Hippocampal formation (tissue), 2 donors: Measurements from ENCODE around the gene OR6S1.
A peak's percentile ranks its signal among the peaks of the same experiment; 100 is the strongest.

ENCODE experiments used
- DNase-seq, 2 donors: peaks; one replicate each; lab custom pipeline; 2025; lab: John Stamatoyannopoulos, UW

OR6S1 gene

GRCh38 chr14:20641591-20641990 lies at the start of gene OR6S1:
Gene OR6S1, minus strand, starts transcription at chr14:20641691. Its CDS starts 0 bp downstream, at chr14:20641691.
- DNase-seq = no peak

GRCh38 chr14:20690848-20691640 lies 49.6 kb upstream of the OR6S1 start:
- peak; percentile 49 to 89 for DNase-seq

GRCh38 chr14:20688167-20688839 lies 46.8 kb upstream of the OR6S1 start, which contains the start of gene ANG:
Gene ANG, plus strand, starts transcription at chr14:20688764. Its CDS starts 4,801 bp downstream, at chr14:20693565.
- no peak for DNase-seq

- DNase-seq = no peak
Measured at GRCh38 chr14:20687362-20688166, 46.1 kb upstream of the OR6S1 start.

- DNase-seq = no peak
Measured at GRCh38 chr14:20686386-20687143, 45.1 kb upstream of the OR6S1 start.

GRCh38 chr14:20684662-20685456 lies 43.4 kb upstream of the OR6S1 start:
- DNase-seq = peak; percentile 11 to 22

GRCh38 chr14:20683891-20684661 lies 42.6 kb upstream of the OR6S1 start, which contains the start of gene RNASE4:
Gene RNASE4, plus strand, starts transcription at chr14:20684560. Its CDS starts 14,812 bp downstream, at chr14:20699372.
- peak; percentile 61 to 66 for DNase-seq

GRCh38 chr14:20683125-20683890 lies 41.8 kb upstream of the OR6S1 start:
- peak; percentile 76 to 82 for DNase-seq

GRCh38 chr14:20682435-20683124 lies 41.1 kb upstream of the OR6S1 start:
- DNase-seq = peak; percentile 93 to 97

- no peak for DNase-seq
Measured at GRCh38 chr14:20682127-20682434, 40.6 kb upstream of the OR6S1 start.

GRCh38 chr14:20681348-20682126 lies 40.0 kb upstream of the OR6S1 start:
- DNase-seq = peak; percentile 69 to 72

- no peak for DNase-seq
Measured at GRCh38 chr14:20680843-20681347, 39.4 kb upstream of the OR6S1 start.

- no peak for DNase-seq
Measured at GRCh38 chr14:20680363-20680762, 38.9 kb upstream of the OR6S1 start.

GRCh38 chr14:20679907-20680306 lies 38.4 kb upstream of the OR6S1 start:
- DNase-seq = peak in 1 of 2 donors; percentile 3

GRCh38 chr14:20676072-20676471 lies 34.6 kb upstream of the OR6S1 start:
- no peak for DNase-seq

- DNase-seq = no peak
Measured at GRCh38 chr14:20675669-20676068, 34.2 kb upstream of the OR6S1 start.

- no peak for DNase-seq
Measured at GRCh38 chr14:20671597-20672283, 30.2 kb upstream of the OR6S1 start.
